Stimulated activated CD8-positive, alpha-beta memory T cell treated with anti-CD3 and anti-CD28 coated beads, Interleukin-15, amount 100 ng/mL, for 48 hours (primary cell): ENCODE data around the gene NUP188.
"Not testable (repeated sequence)": the region's sequence is repeated elsewhere in the genome, so short reads cannot be mapped to it uniquely, and the experiment has no call there.

Experiments used
- DNase-seq, 2 donors: peaks; one replicate each; pipeline ENCODE4 v3.0.0-alpha.2; 2020; ENCODE audit warnings: low read depth in 2 of 2

Gene NUP188

GRCh38 chr9:129026442-129027223 lies 79.1 kb downstream of the NUP188 start:
- no peak for DNase-seq

GRCh38 chr9:129027224-129027684 lies 79.8 kb downstream of the NUP188 start:
- no peak for DNase-seq

- peak in 1 of 2 donors; percentile 62 for DNase-seq
Measured at GRCh38 chr9:129027685-129028191, 80.2 kb downstream of the NUP188 start.

- DNase-seq = peak; percentile 86 to 87
Measured at GRCh38 chr9:129028192-129028966, 80.9 kb downstream of the NUP188 start, which contains the start of gene SH3GLB2. Gene SH3GLB2, minus strand, starts transcription at chr9:129028331. Its CDS starts 177 bp downstream, at chr9:129028154.

GRCh38 chr9:129030191-129030590 lies 82.7 kb downstream of the NUP188 start:
- DNase-seq = no peak

GRCh38 chr9:129031514-129031913 lies 84.0 kb downstream of the NUP188 start:
- DNase-seq = no peak

- no peak for DNase-seq
Measured at GRCh38 chr9:129032541-129033159, 85.2 kb downstream of the NUP188 start.

GRCh38 chr9:129033216-129033615 lies 85.7 kb downstream of the NUP188 start:
- DNase-seq = no peak

- not testable (repeated sequence) for DNase-seq
Measured at GRCh38 chr9:129035838-129036237, 88.3 kb downstream of the NUP188 start.

- peak; percentile 93 to 94 for DNase-seq
Measured at GRCh38 chr9:129036241-129036922, 88.9 kb downstream of the NUP188 start, which contains the start of gene MIGA2. Gene MIGA2, plus strand, starts transcription at chr9:129036626. Its CDS starts 3,969 bp downstream, at chr9:129040595.

GRCh38 chr9:129036923-129037766 lies 89.6 kb downstream of the NUP188 start:
- DNase-seq = no peak

- no peak for DNase-seq
Measured at GRCh38 chr9:129037767-129038098, 90.2 kb downstream of the NUP188 start.

GRCh38 chr9:129038109-129038852 lies 90.8 kb downstream of the NUP188 start:
- no peak for DNase-seq

- no peak for DNase-seq
Measured at GRCh38 chr9:129040113-129040643, 92.7 kb downstream of the NUP188 start.

GRCh38 chr9:129042016-129042415 lies 94.5 kb downstream of the NUP188 start:
- DNase-seq = no peak

- no peak for DNase-seq
Measured at GRCh38 chr9:129052592-129052991, 105.1 kb downstream of the NUP188 start.

GRCh38 chr9:129053020-129053419 lies 105.5 kb downstream of the NUP188 start:
- no peak for DNase-seq

GRCh38 chr9:129054163-129054851 lies 106.8 kb downstream of the NUP188 start:
- no peak for DNase-seq
